GM18517 (cell line): Measurements from ENCODE around the gene DMWD.
A peak's percentile ranks its signal among the peaks of the same experiment; 100 is the strongest.
"Not testable (repeated sequence)": the region's sequence is repeated elsewhere in the genome, so short reads cannot be mapped to it uniquely, and the experiment has no call there.

Source experiments
- ATAC-seq: cut with Tn5 transposase; IDR thresholded peaks from one replicate; pipeline ENCODE4 v1.9.1; 2021; ENCODE audit warnings: mild to moderate bottlenecking, moderate library complexity; ENCODE audit not compliant: unreplicated experiment

DMWD gene

DNA sequence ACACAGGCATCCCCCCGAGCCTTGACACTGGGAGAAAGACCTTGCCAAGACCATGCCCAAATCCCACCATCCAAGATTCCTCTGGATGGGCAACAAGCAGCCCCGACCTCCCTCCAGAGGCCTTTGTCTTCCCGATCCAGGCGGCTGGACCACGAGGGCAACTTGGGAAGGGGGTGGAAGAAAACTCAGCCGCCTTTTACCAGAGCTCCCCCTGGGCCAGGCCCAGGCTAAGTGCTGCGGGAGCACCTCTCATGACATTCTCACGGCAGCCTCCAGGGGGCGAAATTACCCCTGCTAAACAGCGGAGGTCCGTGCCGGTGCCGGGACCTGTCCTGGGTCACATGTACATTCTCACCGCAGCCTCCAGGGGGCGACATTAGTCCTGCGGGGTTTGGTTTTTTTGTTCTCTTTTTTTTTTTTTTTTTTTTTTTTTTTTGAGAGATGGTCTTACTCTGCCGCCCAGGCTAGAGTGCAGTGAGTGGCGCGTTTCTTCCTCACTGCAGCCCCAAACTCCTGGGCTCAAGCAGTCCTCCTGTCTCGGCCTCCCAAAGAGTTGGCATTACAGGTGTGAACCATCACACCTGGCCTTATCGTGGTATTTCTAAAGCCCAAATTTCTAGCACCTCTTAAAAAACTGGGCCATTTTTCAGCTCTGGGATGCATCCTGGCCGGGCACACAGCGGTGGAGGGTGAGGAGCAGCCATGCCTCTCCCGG lies 24.5 kb upstream of the DMWD start:
- ATAC-seq: peak; percentile 78

DNA sequence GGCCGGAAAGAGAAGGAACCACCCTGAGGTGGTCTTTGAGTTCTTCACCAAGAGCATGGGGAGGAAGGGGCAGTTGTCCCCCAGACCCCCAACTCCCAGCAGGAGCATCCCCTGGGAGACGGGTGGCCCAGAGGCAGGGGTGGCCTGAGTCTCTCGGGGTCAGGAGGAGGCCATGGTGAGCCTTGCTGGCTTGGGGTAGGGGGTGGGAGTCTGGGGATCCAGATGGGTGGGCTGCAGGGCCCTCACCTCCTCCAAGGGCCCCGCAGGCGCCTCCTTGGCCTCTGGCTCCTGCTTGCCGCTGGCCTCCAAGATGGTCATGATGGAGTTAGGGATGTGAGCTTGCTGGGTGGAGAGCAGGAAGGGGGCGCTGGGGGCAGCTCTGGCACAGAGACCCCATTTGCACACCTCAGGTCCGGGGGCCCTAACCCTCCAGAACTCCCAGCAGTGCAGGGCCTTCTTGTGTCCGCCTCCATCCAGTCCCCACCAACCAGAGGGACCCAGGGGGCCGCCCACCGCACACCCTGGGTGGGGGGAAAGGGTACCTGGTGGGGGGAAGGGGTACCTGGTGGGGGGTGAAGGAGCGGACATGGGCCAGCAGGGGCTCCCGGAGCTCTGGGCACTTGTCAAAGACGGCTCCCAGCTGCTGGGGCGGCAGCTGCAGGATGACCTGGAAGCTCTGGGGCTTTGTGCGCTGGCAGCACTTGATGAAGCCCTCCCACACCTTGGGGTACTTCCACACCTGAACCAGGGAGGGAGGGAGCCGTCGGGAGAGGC lies 23.8 kb upstream of the DMWD start:
- no peak for ATAC-seq

DNA sequence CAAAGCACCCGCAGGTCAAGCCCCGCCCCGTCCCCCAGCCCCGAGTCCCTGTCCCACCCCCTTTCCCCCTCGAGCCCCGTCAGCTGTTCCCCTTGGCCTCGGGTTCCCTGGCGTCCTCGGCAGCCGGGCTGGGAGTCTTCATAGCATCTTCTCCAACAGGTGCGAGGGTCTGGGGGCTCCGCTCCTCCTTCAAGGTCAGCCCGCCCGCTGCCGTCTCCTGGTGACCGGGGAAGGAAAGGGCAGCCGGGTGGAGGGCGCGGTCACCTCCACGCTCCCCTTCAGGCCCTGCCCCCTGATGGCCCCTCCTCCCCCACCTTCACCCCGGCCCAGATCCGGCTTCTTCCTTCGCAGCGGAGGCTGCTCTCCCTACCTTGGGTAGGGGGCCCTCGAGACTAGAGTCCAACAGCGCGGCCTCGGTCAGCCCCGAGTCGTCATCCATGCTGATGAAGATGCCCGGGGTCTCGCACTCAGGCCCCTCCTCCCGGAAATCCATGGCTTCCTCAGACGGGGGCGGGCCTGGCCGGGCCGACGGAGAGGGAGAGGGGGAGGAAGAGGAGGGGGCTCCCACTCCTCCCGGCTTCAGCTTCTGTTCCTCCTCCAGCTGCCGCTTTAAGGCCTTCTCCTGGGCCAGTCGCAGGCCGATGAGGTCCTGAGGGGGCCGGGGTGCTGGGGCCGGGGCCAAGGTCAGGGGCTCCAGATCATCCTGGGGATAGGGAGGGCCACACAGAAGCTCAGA lies 23.0 kb upstream of the DMWD start:
- no peak for ATAC-seq

DNA sequence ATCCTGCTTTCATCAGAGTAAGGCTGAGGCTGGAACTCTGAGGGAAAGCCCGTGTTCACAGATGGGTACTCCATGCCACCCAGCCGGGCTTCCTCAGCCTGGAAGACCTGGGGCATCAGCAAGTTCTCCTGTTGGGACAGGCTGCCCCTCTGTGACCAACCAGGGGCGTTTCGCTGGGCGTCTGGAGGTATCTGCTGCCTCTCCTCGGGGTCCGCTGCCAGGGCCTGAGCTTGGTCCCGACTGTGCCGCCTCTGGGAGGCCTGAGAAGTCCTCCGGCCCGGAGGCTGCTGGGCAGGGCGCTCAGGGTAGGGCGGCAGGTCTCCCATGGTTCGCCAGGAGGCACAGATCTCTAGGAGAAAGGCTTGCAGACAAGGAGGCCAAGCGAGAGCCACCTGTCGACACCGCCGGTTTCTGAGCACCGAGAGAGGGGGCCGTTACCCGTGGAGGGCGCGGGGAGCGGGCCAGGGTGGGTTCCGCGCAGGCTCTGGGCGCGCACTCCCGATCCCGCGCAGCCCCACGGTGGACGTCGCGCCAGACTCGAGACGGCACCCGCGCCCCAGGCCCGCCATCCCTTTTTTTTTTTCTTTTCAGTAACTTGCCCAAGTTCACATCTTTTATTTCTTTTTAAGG lies 22.3 kb upstream of the DMWD start, which contains the start of gene RSPH6A:
Gene RSPH6A (minus strand): TSS at position 458 of the 630 bp plus-strand sequence. CDS start 132 bp downstream, at position 326.
- ATAC-seq: no peak

DNA sequence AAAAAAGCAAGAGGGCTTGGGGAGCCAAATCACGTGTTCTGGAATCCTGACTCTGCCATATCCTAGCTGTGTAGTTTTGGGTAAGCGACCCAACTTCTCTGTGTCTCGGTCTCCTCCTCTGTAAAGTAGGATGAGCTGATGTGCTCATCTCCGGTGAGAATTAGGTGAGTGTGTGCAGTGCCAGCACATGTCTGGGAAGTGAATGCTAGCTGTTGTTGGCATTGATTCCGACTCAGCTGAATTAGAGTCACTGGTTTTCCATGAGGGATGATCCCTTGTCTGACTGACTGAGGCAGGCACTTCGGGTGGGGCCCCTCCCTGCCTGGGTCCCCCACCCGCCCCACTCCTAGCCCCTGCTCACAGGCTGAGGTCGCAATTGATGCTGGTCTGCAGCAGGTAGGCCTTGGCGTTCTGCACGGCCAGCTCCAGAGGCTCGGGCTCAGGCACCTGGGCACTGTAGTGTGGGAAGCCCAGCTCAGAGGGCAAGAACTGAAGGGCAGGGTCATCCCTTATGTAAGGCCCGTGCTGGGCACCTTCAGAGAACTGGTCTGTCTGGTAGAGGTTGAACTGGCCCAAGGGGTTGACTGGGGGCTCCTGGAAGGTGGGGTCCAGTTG lies 21.6 kb upstream of the DMWD start:
- ATAC-seq: no peak

DNA sequence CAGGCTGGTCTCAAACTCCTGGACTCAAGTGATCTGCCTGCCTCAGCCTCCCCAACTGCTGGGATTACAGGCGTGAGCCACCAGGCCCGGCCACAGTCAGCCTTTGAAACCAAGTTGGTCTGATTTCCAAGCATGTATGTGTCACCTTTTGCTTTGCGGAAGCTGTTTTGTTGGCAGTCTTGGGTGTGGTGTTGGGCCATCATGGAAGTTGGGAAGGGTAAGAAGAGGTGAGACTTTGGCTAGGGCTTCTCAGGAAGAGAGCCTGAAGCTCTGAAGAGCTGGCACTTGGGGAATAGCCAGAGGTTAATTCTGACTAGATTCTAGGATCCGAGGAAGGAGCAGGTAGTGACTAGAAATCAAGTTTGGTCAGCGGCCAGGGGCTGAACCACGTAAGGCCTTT lies 19.7 kb upstream of the DMWD start:
- no peak for ATAC-seq

DNA sequence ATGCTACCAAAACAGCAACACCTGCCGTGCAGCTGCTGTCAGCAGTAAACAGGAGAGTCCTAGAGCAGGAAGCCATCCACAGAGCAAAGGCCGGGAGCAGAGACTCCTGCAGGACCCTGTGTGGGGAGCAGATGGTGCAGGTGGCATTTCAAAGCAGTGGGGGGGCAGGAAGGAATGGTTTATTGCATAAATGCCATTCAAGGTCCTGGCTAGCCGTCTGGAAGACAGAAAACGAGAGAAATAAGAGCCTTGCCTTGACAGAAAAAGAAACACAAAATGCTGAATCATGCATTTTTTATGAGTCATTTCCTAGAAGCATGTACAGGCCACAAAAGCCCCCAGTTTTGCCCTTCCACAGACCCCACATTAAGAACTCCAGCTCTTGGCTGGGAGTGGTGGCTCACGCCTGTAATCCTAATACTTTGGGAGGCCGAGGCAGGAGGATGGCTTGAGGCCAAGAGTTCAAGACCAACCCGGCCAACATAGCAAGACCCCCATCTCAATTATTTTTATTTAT lies 17.1 kb upstream of the DMWD start:
- no peak for ATAC-seq

DNA sequence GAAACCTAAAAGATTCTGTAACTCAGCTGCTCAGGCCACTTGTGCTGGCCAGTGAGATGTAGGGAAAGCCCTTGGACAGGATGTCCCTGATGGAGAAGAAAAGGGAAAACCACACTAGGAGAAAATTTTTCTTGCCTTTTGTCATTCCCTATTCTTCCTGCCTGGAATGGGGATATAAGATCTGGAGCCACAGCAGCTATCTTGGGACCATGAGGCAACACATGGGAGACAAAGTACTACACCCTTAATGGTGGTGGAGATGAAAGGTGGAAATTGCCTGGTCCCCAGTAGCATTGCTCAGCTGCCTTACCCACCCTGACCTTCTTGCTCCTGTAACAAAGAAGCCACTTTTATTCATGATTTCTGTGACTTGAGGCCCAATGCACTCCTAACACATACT lies 13.1 kb upstream of the DMWD start:
- no peak for ATAC-seq

DNA sequence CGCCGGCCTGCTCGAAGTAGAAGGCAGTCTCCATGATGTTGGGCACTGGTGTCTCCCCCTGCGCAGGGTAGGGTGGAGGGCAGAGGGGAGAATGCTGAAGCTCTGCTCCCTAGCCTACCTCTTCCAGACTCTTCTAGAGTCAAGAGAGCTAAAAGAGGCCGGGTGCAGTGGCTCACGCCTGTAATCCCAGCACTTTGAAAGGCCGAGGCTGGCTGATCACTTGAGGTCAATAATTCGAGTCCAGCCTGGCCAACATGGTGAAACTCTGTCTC lies 12.2 kb upstream of the DMWD start:
- ATAC-seq: no peak

DNA sequence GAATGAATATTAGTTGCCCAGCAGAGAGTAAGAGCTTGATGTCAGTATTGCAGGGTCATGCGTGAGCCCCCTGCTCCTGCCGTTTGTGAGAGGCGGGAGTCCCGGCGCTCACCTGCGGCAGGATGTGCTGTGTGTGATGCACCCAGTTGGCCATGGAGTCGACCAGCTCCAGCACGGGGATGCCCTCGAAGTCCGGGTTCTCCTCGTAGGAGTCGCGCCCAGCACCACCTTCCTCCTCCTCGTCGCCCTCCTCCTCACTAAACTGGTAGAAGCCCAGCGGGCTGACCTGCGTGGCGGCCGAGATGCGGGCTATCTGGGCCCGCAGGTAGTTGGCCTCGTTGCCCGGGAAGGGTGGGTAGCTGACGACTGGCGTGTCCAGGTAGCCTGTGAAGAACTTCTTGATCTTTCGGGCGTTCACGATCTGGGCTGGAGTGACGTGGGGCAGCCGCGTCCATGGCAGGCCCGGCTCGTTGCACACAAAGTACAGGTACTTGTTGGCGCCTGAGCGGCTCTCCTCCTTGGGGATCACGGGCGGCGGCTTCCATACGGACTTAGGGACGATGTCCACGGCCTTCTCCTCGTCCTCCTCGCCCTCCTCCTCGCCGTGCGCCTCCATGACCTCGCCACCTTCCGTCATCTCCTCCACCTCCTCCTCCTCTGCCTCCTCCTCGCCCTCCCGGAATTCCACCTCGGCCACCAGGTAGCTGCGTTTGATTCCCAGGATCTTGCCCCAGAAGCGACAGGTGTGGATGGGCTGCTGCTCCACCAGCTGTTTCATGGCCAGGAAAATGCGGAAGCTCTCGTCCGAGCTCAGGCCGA lies 11.7 kb upstream of the DMWD start:
- ATAC-seq: no peak

DNA sequence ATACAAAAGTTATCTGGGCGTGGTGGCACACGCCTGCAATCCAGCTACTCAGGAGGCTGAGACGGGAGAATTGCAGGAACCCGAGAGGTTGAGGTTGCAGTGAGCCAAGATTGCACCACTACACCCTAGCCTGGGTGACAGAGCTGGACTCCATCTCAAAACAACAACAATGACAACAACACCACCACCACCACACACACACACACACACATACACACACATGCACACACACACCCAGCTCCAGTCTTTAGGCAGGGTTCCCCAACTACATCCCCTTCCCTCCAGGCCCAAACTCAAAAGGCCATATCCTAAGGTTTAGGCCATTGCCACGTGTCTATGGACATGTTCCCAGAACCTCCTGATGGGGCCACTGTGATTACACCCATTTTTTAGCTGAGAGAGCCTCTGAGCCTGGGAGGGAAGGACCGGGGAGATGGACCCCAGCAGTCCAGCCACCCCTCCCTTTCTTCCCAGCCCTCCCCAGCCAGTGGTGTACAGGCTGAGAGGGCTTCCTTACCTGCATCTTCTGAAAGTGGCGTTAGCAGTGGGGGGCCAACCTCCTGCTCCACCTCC lies 9.0 kb upstream of the DMWD start:
- ATAC-seq: no peak

DNA sequence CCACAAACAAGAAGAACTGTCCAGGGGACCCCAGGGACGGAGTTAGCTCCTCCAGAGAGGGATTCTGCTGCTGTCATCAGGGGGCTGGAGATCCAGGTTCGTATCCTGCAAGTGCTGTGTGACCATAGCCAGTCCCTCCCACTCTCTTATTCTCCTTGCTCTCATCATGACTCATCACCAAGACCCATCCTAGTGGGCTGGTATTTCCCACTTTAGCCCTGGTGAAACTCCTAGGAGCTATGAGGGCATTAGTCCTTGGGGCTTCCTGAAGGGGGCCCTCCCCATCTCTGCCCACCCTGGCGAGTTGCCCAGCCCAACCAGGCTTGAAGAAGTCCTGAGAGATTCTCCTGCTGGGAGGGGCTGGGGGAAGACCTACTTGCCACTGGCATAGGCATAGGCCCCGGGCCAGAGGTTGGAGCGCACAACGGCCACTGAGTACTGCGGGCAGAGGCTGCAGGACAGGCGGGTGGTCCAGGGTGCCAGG lies 7.5 kb upstream of the DMWD start:
- no peak for ATAC-seq

DNA sequence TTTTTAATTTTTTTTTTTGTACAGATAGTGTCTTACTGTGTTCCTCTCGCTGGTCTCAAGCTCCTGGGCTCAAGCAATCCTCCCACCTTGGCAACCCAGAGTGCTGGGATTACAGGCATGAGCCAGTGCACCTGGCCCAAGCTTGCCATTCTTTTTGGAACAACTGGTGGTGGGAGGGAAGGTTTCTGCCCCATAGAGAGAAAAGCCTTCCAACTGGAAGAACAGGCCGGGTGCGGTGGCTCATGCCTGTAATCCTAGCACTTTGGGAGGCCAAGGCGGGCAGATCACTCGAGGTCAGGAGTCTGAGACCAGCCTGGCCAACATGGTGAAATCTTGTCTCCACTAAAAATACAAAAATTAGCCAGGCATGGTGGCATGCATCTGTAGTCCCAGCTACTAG lies 6.9 kb upstream of the DMWD start:
- ATAC-seq: not testable (repeated sequence)

DNA sequence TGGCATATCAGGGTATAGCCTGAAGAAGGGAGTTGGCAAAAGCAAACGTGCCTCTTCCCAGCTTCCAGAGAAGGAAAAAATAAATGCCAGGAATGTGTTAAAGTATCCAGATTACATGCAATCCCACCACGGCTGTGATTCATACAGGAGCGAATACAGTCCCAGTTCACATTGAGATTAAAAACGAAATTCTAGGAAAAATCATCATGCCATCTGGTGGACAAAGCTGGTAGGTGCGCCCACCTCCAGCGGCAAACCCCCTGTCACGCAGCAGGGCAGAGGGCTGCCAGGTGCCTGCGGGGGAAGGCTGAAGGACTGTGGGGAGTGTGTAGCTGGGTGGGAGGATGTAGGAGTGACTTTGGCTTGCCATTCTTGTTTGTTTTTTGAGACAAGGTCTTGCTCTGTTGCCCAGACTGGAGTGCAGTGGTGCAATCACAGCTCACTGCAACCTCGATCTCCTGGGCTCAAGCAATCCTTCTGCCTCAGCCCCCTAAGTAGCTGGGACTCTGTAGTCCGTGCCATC lies 6.4 kb upstream of the DMWD start:
- ATAC-seq: no peak

DNA sequence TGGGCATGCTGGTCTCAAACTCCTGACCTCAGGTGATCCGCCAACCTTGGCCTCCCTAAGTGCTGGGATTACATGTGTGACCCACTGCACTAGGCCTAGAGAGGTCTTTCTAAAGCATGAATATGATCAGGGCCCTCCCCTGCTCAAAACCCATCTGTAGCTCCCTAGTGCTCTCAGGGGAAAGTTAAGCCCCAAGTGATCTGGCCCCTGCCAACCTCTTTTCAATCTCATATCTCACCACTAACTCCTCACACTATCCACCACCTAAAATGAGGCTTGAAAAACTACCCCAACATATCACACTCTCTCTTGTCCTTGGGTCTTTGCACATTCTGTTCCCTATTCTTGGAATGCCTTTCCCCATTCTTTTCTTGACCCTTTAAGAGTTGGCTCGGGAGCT lies 2.0 kb upstream of the DMWD start:
- no peak for ATAC-seq

DNA sequence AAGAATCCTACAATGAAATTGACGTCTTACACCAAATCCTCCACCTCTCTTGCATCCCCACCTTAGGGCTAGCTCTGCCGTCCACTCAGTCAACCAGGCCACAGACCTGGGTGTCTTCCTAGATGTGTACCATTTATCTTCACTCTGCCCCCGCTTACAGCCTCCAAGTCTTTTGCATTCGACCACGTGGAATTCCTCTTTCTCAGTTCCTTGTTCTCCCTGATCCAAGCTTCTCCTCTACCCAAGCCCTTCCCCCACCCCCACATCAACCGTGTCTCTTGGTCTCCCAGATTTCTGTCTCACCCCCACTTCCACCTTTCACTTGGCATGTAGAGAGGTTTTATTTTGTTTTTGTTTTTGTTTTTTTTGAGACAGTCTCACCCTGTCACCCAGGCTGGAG lies 1.2 kb upstream of the DMWD start:
- no peak for ATAC-seq

DNA sequence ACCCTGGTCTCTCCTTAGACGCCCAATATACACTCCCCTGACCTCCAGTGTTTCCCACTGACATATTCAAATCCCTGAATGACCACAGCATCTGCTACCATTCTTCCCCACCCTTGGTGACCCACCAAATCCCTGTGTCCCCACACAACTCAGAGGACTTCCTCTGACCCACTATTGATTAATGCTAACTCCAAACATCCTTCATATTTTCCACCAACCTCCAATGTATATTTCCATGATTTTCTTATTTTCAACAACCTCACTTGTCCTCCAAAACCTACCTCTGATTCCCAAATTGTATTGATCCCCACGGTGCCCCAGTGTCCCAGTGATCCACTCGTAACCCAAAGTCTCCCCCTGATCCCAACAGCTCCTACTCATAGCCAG lies 526 bp upstream of the DMWD start:
- ATAC-seq: no peak

DNA sequence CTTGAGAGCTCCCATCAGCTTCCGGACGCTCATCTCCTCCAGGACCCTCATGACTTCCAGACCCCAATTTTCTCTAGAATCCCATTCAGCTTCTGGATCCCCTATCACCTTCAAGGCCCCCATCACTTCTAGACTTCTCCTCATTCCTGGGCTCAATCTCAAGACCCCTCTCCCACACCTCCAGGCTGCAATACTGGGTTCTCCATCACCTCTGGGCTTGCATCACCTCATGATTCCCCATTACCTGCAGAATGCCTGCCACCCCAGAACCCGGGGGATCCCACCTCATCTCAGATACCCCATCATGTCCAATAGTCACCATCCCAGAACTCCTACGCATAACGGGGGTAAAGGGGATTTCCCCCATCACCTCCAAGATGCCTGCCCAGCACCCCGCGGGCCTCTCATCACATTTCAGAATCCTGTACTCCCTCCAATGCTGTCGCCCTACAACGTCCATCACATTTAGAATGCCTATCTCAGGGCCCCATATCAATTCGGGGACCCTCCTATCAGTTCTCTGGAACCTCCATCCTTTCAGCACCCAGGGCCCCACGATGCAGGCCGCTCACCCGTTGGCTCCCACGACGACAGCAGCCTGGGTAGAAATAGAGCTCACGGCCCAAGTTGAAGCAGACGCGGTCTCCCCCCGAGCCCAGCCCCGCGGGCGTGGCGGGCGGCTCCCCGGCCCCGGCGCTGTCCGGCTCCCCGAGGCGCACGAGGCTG lies 738 bp downstream of the DMWD start:
- ATAC-seq: peak; percentile 5

DNA sequence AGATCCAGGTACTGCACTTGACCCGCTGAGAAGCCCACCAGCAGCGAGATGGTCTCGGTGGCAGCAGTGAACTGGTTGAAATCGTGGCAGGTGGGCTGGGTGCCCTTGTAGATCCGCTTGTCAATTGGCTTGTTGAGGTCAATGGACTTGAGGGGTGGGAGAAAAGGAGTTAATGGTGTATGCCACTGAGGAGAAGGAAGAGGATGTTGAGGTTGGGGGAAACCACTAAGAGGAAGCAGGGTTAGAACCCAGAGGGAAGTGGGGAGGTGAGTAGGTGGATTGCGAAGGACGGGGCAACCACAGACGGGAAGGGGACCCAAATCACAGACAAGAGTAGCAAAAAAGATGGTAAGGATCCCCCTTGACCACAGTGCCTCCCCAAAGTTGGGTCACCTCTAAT lies 1.7 kb downstream of the DMWD start:
- ATAC-seq: no peak
